K562 (cell line): ENCODE results near the gene MUC5AC. TPM values are rescaled to one million over a fixed set of nuclear protein-coding genes. Genes with fewer than 3 reads are reported as not detected.

Source experiments
- BCL6 ChIP-seq: fragments of 250-450 bp; sonication (Bioruptor Pico); IDR thresholded peaks from 2 replicates; pipeline ENCODE4 v1.4.0; 2020
- EGR1 ChIP-seq: fragments of 450-650 bp; conservative IDR thresholded peaks from 2 replicates; pipeline ENCODE4 v1.6.1; 2017; ENCODE audit warnings: mild to moderate bottlenecking
- NCOR1 ChIP-seq: fragments of 450-650 bp; IDR thresholded peaks from 2 replicates; pipeline ENCODE4 v1.6.1; 2016; ENCODE audit warnings: mild to moderate bottlenecking, moderate library complexity
- THRA ChIP-seq: fragments of 450-650 bp; IDR thresholded peaks from 2 replicates; pipeline ENCODE4 v1.6.1; 2017; ENCODE audit warnings: mild to moderate bottlenecking, moderate library complexity
- ZBTB49 ChIP-seq: sonication (generic); formaldehyde crosslinking; IDR thresholded peaks from 2 replicates; pipeline ENCODE4 v1.8.0; 2022; ENCODE audit warnings: missing genetic modification reagents, mild to moderate bottlenecking, borderline replicate concordance
- ZNF12 ChIP-seq: sonication (generic); formaldehyde crosslinking; IDR thresholded peaks from 2 replicates; pipeline ENCODE4 v1.4.0; 2020; ENCODE audit warnings: mild to moderate bottlenecking, missing genetic modification reagents
- ZNF197 ChIP-seq: fragments of 200-800 bp; sonication (Bioruptor generic); IDR thresholded peaks from 2 replicates; pipeline ENCODE4 v1.6.1; 2016; ENCODE audit warnings: low read depth, missing genetic modification characterization, missing compliant biosample characterization
- ZNF511 ChIP-seq: sonication (generic); formaldehyde crosslinking; IDR thresholded peaks from 2 replicates; pipeline ENCODE4 v1.8.0; 2022; ENCODE audit warnings: mild to moderate bottlenecking, missing genetic modification reagents
- ZNF561 ChIP-seq: fragments of 450-650 bp; formaldehyde crosslinking; conservative IDR thresholded peaks from 2 replicates; pipeline ENCODE4 v1.4.0; 2020; ENCODE audit warnings: mild to moderate bottlenecking, moderate library complexity
- ZNF668 ChIP-seq: fragments of 250-450 bp; sonication (Bioruptor Pico); IDR thresholded peaks from 2 replicates; pipeline ENCODE4 v1.8.0; 2022; ENCODE audit warnings: mild to moderate bottlenecking, inconsistent platforms
- ZNF717 ChIP-seq: fragments of 250-450 bp; sonication (Bioruptor Pico); IDR thresholded peaks from 2 replicates; pipeline ENCODE4 v1.5.0; 2021
- polyA plus RNA-seq, 8 experiments: library from polyadenylated mRNA; depleted of rRNA in 4 of 8; stranded (reverse) in 5 of 8; unstranded in 3 of 8; fragments of >200 nt; fragmentation: Nextera tagmentation in 2 of 8; fragmentation: Illumina TruSeq in 1 of 8; extraction: Ambion mirVana in 2 of 8; extraction: Trizol in 1 of 8; gene quantifications; 2 replicates each; pipeline versions ENCODE4 v1.2.1 to v1.2.3, GENCODE V29; 2011 to 2014; ENCODE audit warnings: inconsistent platforms in 1 of 8, missing spikeins in 1 of 8
- total RNA-seq, 7 experiments: library from RNA; depleted of rRNA in 6 of 7; stranded (reverse); fragments of >200 nt in 6 of 7; fragmentation: Illumina TruSeq in 2 of 7; extraction: Trizol in 2 of 7; gene quantifications; 2 replicates each; pipeline versions ENCODE4 v1.2.1 to v1.2.3, GENCODE V29; 2011 to 2021; ENCODE audit warnings: low replicate concordance in 1 of 7
- TF ChIP-seq, protein P1 (sequence below), 2 experiments: fragments of 450-650 bp; formaldehyde crosslinking in 1 of 2; IDR thresholded peaks; 2 replicates each; pipeline versions ENCODE4 v1.4.0 to v1.6.1; 2014 to 2020; ENCODE audit warnings: mild to moderate bottlenecking in 2 of 2, borderline replicate concordance in 1 of 2, low read depth in 1 of 2
- TF ChIP-seq, protein P2 (sequence below): sonication (generic); formaldehyde crosslinking; IDR thresholded peaks from 2 replicates; pipeline ENCODE4 v1.8.0; 2022; ENCODE audit warnings: missing genetic modification reagents, mild to moderate bottlenecking, moderate library complexity, borderline replicate concordance

Gene MUC5AC
- total and polyA plus RNA-seq, 9 of the 15 experiments (the other 6 are each of a cell fraction or from before 2014, with no cell fraction given): not detected

DNA sequence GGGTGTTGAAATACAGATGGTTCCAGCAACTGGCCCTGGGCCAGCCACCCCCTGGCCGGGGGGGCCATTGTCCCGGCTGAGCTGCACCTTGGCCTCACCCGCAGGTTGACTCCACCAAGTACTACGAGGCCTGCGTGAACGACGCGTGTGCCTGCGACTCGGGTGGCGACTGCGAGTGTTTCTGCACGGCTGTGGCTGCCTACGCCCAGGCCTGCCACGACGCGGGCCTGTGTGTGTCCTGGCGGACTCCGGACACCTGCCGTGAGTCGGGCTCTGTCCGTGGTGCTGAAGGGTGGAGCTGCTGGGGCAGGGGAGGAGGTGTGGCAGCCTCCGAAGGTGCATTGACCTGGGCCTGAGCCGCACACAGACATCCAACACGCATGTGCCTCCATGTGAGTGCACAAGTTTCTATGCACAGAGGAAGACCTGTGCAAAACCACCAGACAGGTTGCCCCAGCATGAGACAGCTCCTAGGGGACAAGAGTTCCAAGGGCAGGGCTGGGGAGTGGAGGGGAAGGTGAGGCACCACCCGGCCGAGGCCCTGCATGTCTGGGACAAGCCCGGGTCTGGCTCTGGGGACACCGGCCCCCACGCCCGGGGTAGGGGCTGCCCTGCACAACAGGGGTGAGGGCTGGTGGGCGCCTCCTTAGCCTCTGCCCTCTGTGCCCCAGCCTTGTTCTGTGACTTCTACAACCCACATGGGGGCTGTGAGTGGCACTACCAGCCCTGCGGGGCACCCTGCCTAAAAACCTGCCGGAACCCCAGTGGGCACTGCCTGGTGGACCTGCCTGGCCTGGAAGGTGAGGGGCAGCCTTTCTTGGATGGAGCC lies 81.2 kb downstream of the MUC5AC start (continued):
- TF ChIP-seq, protein P1, sequence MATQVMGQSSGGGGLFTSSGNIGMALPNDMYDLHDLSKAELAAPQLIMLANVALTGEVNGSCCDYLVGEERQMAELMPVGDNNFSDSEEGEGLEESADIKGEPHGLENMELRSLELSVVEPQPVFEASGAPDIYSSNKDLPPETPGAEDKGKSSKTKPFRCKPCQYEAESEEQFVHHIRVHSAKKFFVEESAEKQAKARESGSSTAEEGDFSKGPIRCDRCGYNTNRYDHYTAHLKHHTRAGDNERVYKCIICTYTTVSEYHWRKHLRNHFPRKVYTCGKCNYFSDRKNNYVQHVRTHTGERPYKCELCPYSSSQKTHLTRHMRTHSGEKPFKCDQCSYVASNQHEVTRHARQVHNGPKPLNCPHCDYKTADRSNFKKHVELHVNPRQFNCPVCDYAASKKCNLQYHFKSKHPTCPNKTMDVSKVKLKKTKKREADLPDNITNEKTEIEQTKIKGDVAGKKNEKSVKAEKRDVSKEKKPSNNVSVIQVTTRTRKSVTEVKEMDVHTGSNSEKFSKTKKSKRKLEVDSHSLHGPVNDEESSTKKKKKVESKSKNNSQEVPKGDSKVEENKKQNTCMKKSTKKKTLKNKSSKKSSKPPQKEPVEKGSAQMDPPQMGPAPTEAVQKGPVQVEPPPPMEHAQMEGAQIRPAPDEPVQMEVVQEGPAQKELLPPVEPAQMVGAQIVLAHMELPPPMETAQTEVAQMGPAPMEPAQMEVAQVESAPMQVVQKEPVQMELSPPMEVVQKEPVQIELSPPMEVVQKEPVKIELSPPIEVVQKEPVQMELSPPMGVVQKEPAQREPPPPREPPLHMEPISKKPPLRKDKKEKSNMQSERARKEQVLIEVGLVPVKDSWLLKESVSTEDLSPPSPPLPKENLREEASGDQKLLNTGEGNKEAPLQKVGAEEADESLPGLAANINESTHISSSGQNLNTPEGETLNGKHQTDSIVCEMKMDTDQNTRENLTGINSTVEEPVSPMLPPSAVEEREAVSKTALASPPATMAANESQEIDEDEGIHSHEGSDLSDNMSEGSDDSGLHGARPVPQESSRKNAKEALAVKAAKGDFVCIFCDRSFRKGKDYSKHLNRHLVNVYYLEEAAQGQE (IDR thresholded peaks at IDR 0.05; ENCODE audit: borderline replicate concordance): peak; percentile 99
- TF ChIP-seq, protein P1 (CRISPR knock-in tag; IDR thresholded peaks at IDR 0.05; ENCODE audit: low read depth): peak; percentile 95
- TF ChIP-seq EGR1 (no peak), BCL6 (CRISPR knock-in tag) (no peak), ZBTB49 (CRISPR knock-in tag) (no peak), NCOR1 (no peak), ZNF511 (peak; percentile 83), ZNF197 (CRISPR knock-in tag) (no peak), ZNF717 (CRISPR knock-in tag) (no peak), ZNF668 (CRISPR knock-in tag) (no peak), THRA (no peak), ZNF561 (no peak), ZNF12 (CRISPR knock-in tag) (no peak)
- TF ChIP-seq, protein P2, sequence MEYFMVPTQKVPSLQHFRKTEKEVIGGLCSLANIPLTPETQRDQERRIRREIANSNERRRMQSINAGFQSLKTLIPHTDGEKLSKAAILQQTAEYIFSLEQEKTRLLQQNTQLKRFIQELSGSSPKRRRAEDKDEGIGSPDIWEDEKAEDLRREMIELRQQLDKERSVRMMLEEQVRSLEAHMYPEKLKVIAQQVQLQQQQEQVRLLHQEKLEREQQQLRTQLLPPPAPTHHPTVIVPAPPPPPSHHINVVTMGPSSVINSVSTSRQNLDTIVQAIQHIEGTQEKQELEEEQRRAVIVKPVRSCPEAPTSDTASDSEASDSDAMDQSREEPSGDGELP (CRISPR knock-in tag): peak; percentile 54; the same call in 1 of the 2 replicates
